Right forelimb (tissue), 1 donor: ENCODE measurements around the gene DRAM1.
A peak's percentile ranks its signal among the peaks of the same experiment; 100 is the strongest.
"Not testable (repeated sequence)": the region's sequence is repeated elsewhere in the genome, so short reads cannot be mapped to it uniquely, and the experiment has no call there.

Experiments used
- DNase-seq: peaks from one replicate; pipeline ENCODE4 v3.0.0-alpha.2; 2018

The DRAM1 gene

DNA sequence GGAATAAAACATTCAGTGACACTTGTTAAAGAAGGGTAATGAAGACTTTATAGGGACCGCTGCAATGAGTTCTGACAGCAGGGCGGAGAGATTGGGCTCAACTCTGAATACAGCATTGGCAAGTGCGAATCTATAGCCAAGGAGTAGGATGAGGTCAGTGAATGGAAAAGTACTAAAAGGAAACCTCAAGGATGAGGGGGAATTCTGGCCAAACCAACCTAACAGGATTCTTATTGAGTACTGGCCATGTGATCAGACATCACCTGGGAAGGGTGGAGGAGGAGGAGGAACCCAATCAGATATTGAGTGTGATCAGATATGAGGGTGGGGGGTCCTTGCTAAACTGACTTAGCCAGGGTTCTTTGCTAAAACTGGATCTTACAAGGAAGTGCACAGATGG lies 31.0 kb downstream of the DRAM1 start:
- no peak for DNase-seq

GRCh38 chr12:101909646-101910045 lies 32.3 kb downstream of the DRAM1 start:
- DNase-seq, result no peak

GRCh38 chr12:101915841-101916240 lies 38.5 kb downstream of the DRAM1 start:
- no peak for DNase-seq

DNA sequence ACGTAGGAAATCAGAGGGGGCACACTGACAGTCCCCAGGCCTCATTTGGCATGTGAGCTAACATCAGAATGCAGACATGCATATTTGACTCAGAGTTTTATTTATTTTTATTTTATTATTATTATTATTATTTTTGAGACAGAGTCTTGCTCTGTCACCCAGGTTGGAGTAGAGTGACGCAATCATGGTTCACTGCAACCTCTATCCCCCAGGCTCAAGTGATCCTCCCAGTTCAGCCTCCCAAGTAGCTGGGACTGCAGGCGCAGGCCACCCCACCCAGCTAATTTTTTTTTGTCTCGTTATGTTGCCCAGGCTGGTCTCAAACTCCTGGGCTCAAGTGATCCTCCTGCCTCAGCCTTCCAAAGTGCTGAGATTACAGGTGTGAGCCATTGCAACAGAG lies 41.4 kb downstream of the DRAM1 start:
- DNase-seq, result not testable (repeated sequence)

- no peak for DNase-seq
Measured at GRCh38 chr12:101919447-101919846, 42.1 kb downstream of the DRAM1 start.

GRCh38 chr12:101920906-101921305 lies 43.5 kb downstream of the DRAM1 start:
- DNase-seq, result no peak

GRCh38 chr12:101923045-101923718 lies 45.8 kb downstream of the DRAM1 start:
- DNase-seq, result no peak

- DNase-seq, result no peak
Measured at GRCh38 chr12:101924618-101925017, 47.2 kb downstream of the DRAM1 start.

DNA sequence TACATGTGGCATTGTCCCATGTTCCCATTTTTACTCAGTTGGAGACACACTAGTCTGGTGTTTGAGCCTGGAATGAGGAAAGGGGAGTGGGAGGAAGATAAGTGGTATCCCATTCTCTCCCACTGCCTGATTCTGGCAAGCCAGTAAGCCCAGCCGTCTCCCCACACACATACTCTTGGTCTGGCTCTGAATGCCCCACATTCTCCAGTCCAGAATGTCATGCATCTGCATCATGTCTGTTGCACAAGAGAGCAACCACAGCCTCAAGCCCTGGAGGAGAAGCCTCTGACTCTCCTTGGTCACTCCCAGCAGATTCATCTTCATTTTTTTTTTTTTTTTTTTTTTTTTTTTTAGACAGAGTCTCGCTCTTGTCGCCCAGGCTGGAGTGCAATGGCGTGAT lies 48.0 kb downstream of the DRAM1 start:
- no peak for DNase-seq

GRCh38 chr12:101925935-101926334 lies 48.6 kb downstream of the DRAM1 start:
- no peak for DNase-seq

GRCh38 chr12:101927036-101927435 lies 49.7 kb downstream of the DRAM1 start:
- no peak for DNase-seq

GRCh38 chr12:101927999-101928398 lies 50.6 kb downstream of the DRAM1 start:
- no peak for DNase-seq

DNA sequence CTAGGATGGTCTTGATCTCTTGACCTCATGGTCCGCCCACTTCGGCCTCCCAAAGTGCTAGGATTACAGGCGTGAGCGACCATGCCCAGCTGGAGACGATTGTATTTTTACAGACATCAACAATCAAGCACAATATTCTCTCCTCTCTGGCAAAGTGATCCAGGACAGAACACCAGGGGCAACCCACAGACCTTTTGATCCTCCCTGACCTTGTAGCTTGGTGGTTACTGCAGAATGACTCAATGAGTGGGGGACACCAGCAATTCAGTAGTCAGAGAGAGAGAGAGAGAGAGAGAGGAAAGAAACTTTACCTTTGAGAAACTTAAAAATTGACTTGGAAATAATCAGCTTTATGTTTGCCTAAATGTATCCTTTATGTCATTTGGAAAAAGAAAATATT lies 51.2 kb downstream of the DRAM1 start:
- no peak for DNase-seq

DNA sequence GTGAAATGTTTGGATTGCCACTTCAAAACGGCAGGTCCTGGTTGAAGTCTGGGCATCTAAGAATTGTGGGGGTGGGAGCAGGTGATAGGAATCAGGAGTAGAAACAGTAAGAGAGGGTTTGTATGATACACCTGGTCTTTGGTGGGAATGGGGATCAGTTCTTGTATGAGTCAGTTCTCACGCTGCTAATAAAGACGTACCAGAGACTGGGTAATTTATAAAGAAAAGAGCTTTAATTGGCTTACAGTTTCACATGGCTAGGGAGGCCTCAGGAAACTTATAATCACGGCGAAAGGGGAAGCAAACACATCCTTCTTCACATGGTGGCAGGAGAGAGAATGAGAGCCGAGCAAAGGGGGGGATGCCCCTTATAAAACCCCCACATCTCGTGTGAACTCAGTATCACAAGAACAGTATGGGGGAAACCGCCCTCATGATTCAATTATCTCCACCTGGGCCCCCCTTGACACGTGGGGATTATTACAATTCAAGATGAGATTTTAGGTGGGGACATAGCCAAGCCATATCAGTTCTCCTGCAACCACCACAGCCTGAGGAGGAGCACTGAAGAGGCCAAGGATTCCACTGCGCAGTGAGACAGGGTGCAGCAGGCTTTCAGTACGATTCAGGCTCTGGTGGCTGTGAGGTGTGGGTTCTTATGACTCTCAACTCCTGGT lies 52.1 kb downstream of the DRAM1 start:
- DNase-seq, result no peak

DNA sequence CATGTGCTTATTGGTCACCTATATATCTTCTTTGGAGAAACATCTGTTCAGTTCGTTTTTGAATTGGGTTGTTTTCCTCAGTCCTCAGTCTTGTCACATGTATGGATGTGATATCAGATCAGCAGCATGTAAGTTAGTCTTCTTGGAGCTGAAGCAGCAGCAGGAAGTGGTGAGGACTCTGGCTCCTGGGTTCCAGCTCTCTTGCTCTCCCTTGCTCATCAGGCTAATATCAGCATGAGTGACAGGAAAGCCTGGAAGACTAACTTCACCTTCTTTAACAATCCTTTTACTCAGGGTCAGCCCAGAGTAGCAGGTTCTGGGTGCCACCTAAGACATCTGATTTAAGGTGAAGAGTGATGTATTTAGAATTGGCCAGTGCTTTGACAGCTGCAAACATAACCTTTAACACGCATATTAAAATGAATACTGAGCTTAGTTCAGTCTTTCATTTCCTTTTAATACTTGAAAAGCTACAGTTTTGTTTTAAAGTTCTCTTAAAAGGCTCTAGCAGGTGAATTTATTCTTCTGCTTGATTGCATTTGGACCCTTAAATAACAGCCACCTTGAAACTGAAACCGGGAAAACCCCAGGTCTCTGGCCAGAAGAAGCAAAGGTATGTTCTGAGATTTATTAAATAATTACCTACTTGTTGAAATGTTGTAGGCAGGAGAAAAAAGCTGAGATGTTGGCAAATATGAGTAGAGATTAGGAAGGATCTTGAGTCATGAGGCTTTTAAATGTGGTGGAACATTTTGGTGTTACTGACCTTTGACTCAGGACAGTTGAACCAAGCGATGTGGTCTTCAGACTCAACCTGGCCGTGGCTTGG lies 54.3 kb downstream of the DRAM1 start:
- no peak for DNase-seq

GRCh38 chr12:101933866-101934514 lies 56.6 kb downstream of the DRAM1 start:
- no peak for DNase-seq

DNA sequence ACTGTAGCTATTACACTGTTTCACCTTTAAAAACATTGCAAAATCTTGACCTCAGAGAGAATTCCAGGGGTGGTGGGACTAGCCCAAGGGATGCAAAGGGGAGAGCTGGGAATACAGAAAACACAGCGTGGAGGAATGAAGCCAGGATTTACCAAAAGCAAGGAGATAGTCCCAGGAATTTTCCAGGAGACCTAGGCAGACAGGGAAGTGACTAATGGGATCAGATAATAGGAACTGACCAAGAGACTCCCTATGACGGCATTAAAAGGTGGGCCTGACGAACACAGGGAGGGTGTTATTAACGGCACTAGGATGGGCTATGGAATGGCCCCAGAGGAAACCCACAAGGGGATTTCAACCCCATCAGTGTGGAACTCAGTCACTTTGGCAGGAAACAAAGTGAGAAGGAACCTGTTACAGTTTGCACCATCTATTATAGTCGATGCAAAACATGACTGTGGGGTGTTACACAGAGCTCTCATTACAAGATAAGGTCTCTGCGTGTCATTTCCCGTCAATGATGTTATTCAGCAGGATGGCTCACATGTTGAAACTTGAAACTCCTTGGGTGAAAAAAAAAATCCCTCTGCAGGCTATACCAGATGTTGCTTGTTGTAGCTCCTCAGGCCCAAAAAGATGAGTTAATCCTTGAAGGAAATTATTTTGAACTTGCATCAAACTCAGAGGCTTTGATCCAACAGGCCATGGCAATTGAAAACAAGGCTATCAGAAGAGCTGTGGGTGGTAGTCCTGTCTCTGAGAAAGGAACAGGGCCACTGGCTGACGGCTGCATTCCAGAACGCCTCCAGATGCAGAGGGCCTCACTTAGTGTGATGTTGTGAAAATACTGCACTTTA lies 58.7 kb downstream of the DRAM1 start:
- DNase-seq, result no peak

DNA sequence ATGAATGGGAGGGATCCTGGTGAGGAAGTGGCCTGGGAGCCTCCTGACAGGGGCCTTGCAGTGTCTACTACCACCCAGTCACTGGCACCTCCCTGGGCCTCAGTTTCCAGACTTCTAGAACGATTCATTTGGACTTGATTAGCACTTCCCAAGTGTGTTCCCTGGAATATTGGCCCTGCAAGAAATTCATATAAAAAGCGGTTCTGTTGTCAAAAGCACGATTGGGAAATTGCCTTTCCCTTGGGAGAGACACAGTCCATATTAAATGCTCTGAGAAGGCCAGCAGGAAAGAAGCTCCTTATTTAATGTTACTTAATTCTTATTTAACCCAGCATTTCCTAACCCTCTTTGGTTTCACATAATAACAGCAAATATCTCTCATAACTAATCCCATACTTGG lies 61.9 kb downstream of the DRAM1 start:
- no peak for DNase-seq

DNA sequence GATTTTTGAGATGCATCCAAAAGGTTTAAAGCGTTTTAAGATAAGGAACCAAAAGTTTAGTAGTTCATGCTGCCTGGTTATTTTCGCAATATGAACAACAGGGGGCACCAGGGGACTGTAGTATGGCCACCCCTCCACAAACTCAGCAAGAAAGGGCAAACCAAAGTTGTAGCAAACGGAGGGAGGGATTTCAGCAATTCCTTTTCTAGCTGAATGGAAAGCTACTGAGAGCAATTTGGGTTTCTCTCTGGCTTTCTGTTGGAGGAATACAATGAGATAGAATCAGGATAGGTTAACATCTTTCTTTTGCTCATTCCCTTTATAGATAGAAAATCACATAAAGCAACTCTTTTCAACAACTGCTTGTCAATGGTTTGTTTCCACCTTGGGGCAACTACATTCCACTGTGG lies 62.5 kb downstream of the DRAM1 start:
- DNase-seq, result peak; percentile 64

GRCh38 chr12:101940400-101940950 lies 63.1 kb downstream of the DRAM1 start:
- DNase-seq, result no peak

- DNase-seq, result no peak
Measured at GRCh38 chr12:101941306-101942249, 64.2 kb downstream of the DRAM1 start.
